K562 (cell line): ENCODE measurements around the gene MEOX1. TPM values are rescaled to one million over a fixed set of nuclear protein-coding genes. Genes with fewer than 3 reads are reported as not detected.
A peak's percentile ranks its signal among the peaks of the same experiment; 100 is the strongest.

Experiments
- ATAC-seq: fragments of 200-7000 bp; cut with Tn5 transposase; 3 replicates; pipeline ENCODE4 v1.9.1; 2020; ENCODE audit warnings: moderate library complexity
- BruUV-seq: library from RNA; stranded (reverse); fragments of 400-500 nt; replicated peaks from 2 replicates; lab custom pipeline; 2021; lab: Mats Ljungman, UMichigan
- CTCF ChIA-PET: fragments of 300-600 bp; formaldehyde crosslinking; extraction: SDS; loops from one replicate; lab custom pipeline; 2021; ENCODE audit warnings: low intra/inter-chr PET ratio; lab: Yijun Ruan, JAX
- POLR2A ChIA-PET: fragments of 300-600, 350-650 bp; sonication (Branson Sonifier 250); formaldehyde crosslinking; extraction: SDS; loops from one replicate; lab custom pipeline; 2021; ENCODE audit warnings: antibody characterized with exemption, inconsistent platforms; lab: Yijun Ruan, JAX
- DNase-seq, 4 experiments: peaks; one replicate each; pipeline versions ENCODE4 v3.0.0 to v3.0.0-alpha.2; 2011 to 2018; ENCODE audit warnings: low spot score in 3 of 4, mixed read lengths in 3 of 4; ENCODE audit errors: extremely low read depth in 1 of 4
- FAIRE-seq: peaks from 2 replicates; lab custom pipeline; 2011; peaks lifted over from hg19 to GRCh38; lab: Jason Lieb, UNC
- H2AFZ ChIP-seq: 2 replicates; pipeline ENCODE4 v1.6.0; 2011; ENCODE audit warnings: low read depth, low read length, control low read depth, inconsistent platforms
- H3K27ac ChIP-seq: fragments of 200-600 bp; 3 replicates; pipeline ENCODE4 v1.8.0; 2011; ENCODE audit warnings: low read depth, mild to moderate bottlenecking, control low read depth, inconsistent platforms, low read length, moderate library complexity, mixed read lengths; ENCODE audit errors: extremely low read depth
- H3K27me3 ChIP-seq, 2 experiments: fragments of 300-600 bp in 1 of 2; 2 replicates in 1 of 2; 3 replicates in 1 of 2; pipeline versions ENCODE4 v1.6.0 to v1.8.0; 2011; ENCODE audit warnings: inconsistent platforms in 2 of 2, low read length in 2 of 2, mild to moderate bottlenecking in 1 of 2, mixed read lengths in 1 of 2, moderate library complexity in 1 of 2; ENCODE audit not compliant: control insufficient read depth in 2 of 2, insufficient read depth in 2 of 2
- H3K36me3 ChIP-seq: fragments of 300-600 bp; 3 replicates; pipeline ENCODE4 v1.8.0; 2011; ENCODE audit warnings: mild to moderate bottlenecking, low read length, inconsistent platforms; ENCODE audit not compliant: control insufficient read depth, insufficient read depth
- H3K4me1 ChIP-seq, 2 experiments: fragments of 200-600 bp in 1 of 2; replicated peaks in 1 of 2; 2 replicates in 1 of 2; 3 replicates in 1 of 2; pipeline versions ENCODE4 v1.5.1 to v1.8.0; 2011; ENCODE audit warnings: inconsistent platforms in 2 of 2, low read length in 2 of 2, mild to moderate bottlenecking in 1 of 2, mixed read lengths in 1 of 2, moderate library complexity in 1 of 2; ENCODE audit not compliant: control insufficient read depth in 2 of 2, insufficient read depth in 2 of 2
- H3K4me2 ChIP-seq: 2 replicates; pipeline ENCODE4 v1.6.1; 2011; ENCODE audit warnings: low read length, control low read depth, inconsistent platforms, mixed read lengths; ENCODE audit not compliant: insufficient read depth
- H3K4me3 ChIP-seq: fragments of 200-600 bp; sonication (generic), shearing (Covaris generic); 2 replicates; pipeline ENCODE4 v1.5.1; 2016; ENCODE audit warnings: control low read depth, inconsistent platforms
- H3K79me2 ChIP-seq: fragments of 200-600 bp; 3 replicates; pipeline ENCODE4 v1.8.0; 2011; ENCODE audit warnings: low read length, inconsistent platforms; ENCODE audit not compliant: control insufficient read depth, insufficient read depth
- H3K9ac ChIP-seq, 2 experiments: 2 replicates each; pipeline versions ENCODE4 v1.6.0 to v1.6.1; 2011; ENCODE audit warnings: low read depth in 2 of 2, low read length in 2 of 2, control low read depth in 1 of 2, inconsistent platforms in 1 of 2, mild to moderate bottlenecking in 1 of 2, mixed read lengths in 1 of 2; ENCODE audit not compliant: insufficient read depth in 1 of 2
- H3K9me1 ChIP-seq: one replicate; pipeline ENCODE4 v1.6.0; 2011; ENCODE audit warnings: inconsistent platforms, mild to moderate bottlenecking, low read length, moderate library complexity; ENCODE audit not compliant: control insufficient read depth, insufficient read depth
- H3K9me3 ChIP-seq: replicated peaks from 2 replicates; pipeline ENCODE4 v1.5.1; 2011; ENCODE audit warnings: low read depth, low read length, inconsistent platforms; ENCODE audit not compliant: control insufficient read depth, insufficient read depth
- H4K20me1 ChIP-seq: replicated peaks from 2 replicates; pipeline ENCODE4 v1.6.1; 2011; ENCODE audit warnings: low read length, inconsistent platforms, mixed read lengths; ENCODE audit not compliant: control insufficient read depth, insufficient read depth
- CEBPB ChIP-seq: fragments of 450-650 bp; IDR thresholded peaks from 2 replicates; pipeline ENCODE4 v1.6.1; 2016; ENCODE audit warnings: missing genetic modification characterization, missing compliant biosample characterization
- FIP1L1 ChIP-seq: fragments of 200-400 bp; formaldehyde crosslinking; IDR thresholded peaks from 2 replicates; pipeline ENCODE4 v1.6.1; 2018; ENCODE audit warnings: mild to moderate bottlenecking, low read depth, low read length; ENCODE audit not compliant: poor library complexity, severe bottlenecking
- KDM2B ChIP-seq: fragments of 250-450 bp; sonication (Bioruptor Pico); IDR thresholded peaks from 2 replicates; pipeline ENCODE4 v1.8.0; 2021; ENCODE audit warnings: mild to moderate bottlenecking, moderate library complexity
- PHB ChIP-seq: fragments of 250-450 bp; sonication (Bioruptor Pico); IDR thresholded peaks from 2 replicates; pipeline ENCODE4 v1.5.0; 2021
- RFX1 ChIP-seq: fragments of 450-650 bp; IDR thresholded peaks from 2 replicates; pipeline ENCODE4 v1.6.1; 2016; ENCODE audit warnings: mild to moderate bottlenecking, moderate library complexity
- TAF7 ChIP-seq: fragments of 450-650 bp; IDR thresholded peaks from 2 replicates; pipeline ENCODE4 v1.6.1; 2016; ENCODE audit warnings: missing genetic modification characterization, missing compliant biosample characterization
- ZNF143 ChIP-seq: sonication (generic); formaldehyde crosslinking; IDR thresholded peaks from 2 replicates; pipeline ENCODE4 v1.9.0; 2022; ENCODE audit warnings: mild to moderate bottlenecking, missing genetic modification reagents
- ZNF184 ChIP-seq: sonication (generic); formaldehyde crosslinking; IDR thresholded peaks from 2 replicates; pipeline ENCODE4 v1.5.0; 2020; ENCODE audit warnings: missing genetic modification reagents
- ZNF586 ChIP-seq: fragments of 450-650 bp; formaldehyde crosslinking; conservative IDR thresholded peaks from 2 replicates; pipeline ENCODE4 v1.4.0; 2020; ENCODE audit warnings: mild to moderate bottlenecking, moderate library complexity
- WGBS: fragments of 100-300 bp; shearing (Covaris generic); methylation state at CpG from one replicate; pipeline ENCODE4 v1.1.6; 2016; ENCODE audit warnings: low coverage, mixed read lengths; ENCODE audit not compliant: insufficient coverage; ENCODE audit errors: missing lambda C conversion rate; 5-methylcytosine and 5-hydroxymethylcytosine counted together
- in situ Hi-C: fragments of 300-500 bp; cut with MboI; formaldehyde crosslinking; loops from 4 replicates; pipeline ENCODE4 v1.15.0; 2018; ENCODE audit warnings: inconsistent platforms, mixed read lengths
- intact Hi-C: fragments of 100-400 bp; cut with micrococcal nuclease; formaldehyde crosslinking; loops from 2 replicates; pipeline ENCODE4 v1.14.2; 2022
- polyA plus RNA-seq, 8 experiments: library from polyadenylated mRNA; depleted of rRNA in 4 of 8; stranded (reverse) in 5 of 8; unstranded in 3 of 8; fragments of >200 nt; fragmentation: Nextera tagmentation in 2 of 8; fragmentation: Illumina TruSeq in 1 of 8; extraction: Ambion mirVana in 2 of 8; extraction: Trizol in 1 of 8; gene quantifications; 2 replicates each; pipeline versions ENCODE4 v1.2.1 to v1.2.3, GENCODE V29; 2011 to 2014; ENCODE audit warnings: inconsistent platforms in 1 of 8, missing spikeins in 1 of 8
- total RNA-seq, 7 experiments: library from RNA; depleted of rRNA in 6 of 7; stranded (reverse); fragments of >200 nt in 6 of 7; fragmentation: Illumina TruSeq in 2 of 7; extraction: Trizol in 2 of 7; gene quantifications; 2 replicates each; pipeline versions ENCODE4 v1.2.1 to v1.2.3, GENCODE V29; 2011 to 2021; ENCODE audit warnings: low replicate concordance in 1 of 7

MEOX1 gene
- total and polyA plus RNA-seq, 9 of the 15 experiments (the other 6 are each of a cell fraction or from before 2014, with no cell fraction given) = not detected

DNA sequence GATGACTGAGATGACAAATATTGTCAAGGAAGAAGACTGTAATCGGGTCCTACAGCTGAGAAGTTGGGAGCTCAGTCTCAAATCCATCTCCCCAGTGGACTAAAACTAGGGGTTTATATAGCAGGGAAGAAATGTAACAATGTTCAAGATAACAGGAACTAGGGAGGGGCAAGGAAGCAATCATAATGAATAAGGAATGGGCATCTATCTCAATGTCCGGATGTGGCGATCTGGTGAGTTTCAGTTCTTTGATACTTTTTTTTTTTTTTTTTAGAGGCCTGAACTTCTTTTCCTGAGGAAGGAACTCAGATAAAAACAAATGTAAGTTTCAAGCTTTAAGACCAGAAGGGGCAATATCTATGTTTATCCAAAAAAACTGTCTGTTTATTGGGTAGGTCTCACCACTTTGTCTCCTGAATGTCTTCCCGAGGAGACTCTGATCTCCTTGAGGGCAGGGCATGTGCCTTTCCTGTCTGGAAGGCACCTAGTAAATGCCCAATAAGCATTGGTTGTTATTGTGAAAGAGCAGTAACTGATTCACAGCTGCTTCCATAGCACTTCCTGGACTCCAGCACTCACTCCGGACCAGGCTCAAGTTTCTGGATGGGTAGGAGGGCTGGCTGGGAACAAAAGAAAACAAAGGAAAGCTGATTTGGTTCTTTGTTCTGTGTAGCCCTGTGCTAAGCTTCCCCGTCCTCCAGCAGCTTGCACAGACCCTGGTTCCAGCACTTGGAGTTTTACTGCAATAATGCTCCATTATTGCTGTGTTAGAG is 51.9 kb downstream of the MEOX1 start:
- POLR2A ChIA-PET = interaction anchor here (0.6 kb wide), 3 partner anchors 19 to 292 kb away, joined by 3 read pairs; no protein-coding TSS in a partner anchor
- Histone ChIP-seq H3K79me2 (no peaks in the 10 kb centered on the region), H3K36me3 (no peaks in the 10 kb centered on the region), H2AFZ (no peak overlapping the region), H3K9ac (no peak overlapping the region), H3K9me1 (no peaks in the 10 kb centered on the region), H3K27ac (no peak overlapping the region), H3K4me3 (no peak overlapping the region), H3K4me2 (no peak overlapping the region), H3K27me3 (peaks cover 12 to 23% of the 10 kb centered on the region in 2 experiments; a peak in 3 of 5 replicates), H3K9me3 (0 out of 2 replicates have a peak, but pooled peaks cover 2% of the 10 kb centered on the region), H4K20me1 (no peaks in the 10 kb centered on the region)
- no peak for FAIRE-seq
- in situ Hi-C loops = no loop called here
- BruUV-seq = no TSS peak
- WGBS = 2% methylated on average over 6 of the region's 6 CpGs
- no peak for ATAC-seq
- CTCF ChIA-PET = no interaction called here
- no peak for DNase-seq
- TF ChIP-seq PHB (no peak), TAF7 (tag) (no peak)
- TF ChIP-seq, all 486 proteins: peak for 0
- no peaks in the 10 kb centered on the region for H3K4me1 ChIP-seq
- intact Hi-C loops = no loop called here

DNA sequence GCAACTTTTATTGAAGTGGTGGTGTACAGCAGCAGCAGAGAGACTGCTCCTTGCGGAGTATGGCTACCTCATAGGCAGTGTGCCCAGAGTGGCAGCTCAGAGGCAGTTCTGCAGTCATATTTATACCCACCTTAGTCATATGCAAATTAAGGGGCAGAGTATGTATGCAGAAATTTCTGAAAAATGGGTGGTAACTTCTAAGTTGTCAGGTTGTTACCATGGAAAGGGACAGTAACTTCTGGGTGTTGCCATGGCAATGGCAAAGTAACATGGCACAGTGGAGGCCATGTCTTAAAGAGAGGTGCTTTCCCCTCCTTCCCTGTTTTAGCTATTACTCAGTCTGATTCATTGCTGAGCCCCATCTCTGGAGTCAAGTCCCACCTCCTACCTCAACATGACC is 53.4 kb downstream of the MEOX1 start:
- ChIA-PET CTCF (no interaction called here), POLR2A (interaction anchor here (0.6 kb wide), 1 partner anchor 162 kb away, joined by 4 read pairs; no protein-coding TSS in a partner anchor)
- FAIRE-seq = no peak
- Histone ChIP-seq H4K20me1 (no peaks in the 10 kb centered on the region), H3K4me1 (no peaks in the 10 kb centered on the region), H3K9me1 (no peaks in the 10 kb centered on the region), H3K9me3 (0 out of 2 replicates have a peak, but pooled peaks cover 3% of the 10 kb centered on the region), H3K4me3 (no peak overlapping the region), H3K27ac (no peak overlapping the region), H3K4me2 (no peak overlapping the region), H3K9ac (no peak overlapping the region), H3K79me2 (no peaks in the 10 kb centered on the region), H3K36me3 (no peaks in the 10 kb centered on the region), H3K27me3 (peaks cover 14 to 17% of the 10 kb centered on the region in 2 experiments; a peak in 3 of 5 replicates), H2AFZ (no peak overlapping the region)
- in situ Hi-C loops = no loop called here
- ATAC-seq = no peak
- intact Hi-C loops = no loop called here
- no peak for DNase-seq
- TF ChIP-seq ZNF586 (CRISPR knock-in tag) (no peak), ZNF143 (CRISPR knock-in tag) (no peak), RFX1 (peak; percentile 69), ZNF184 (CRISPR knock-in tag) (no peak), FIP1L1 (no peak), KDM2B (CRISPR knock-in tag) (no peak), CEBPB (no peak)
- no TSS peak for BruUV-seq
- WGBS = 18% methylated on average over 1 of the region's 1 CpG
